GM19023 (cell line): ENCODE results near the gene GSG1.

Experiments used
- ATAC-seq: cut with Tn5 transposase; IDR thresholded peaks from one replicate; pipeline ENCODE4 v1.9.1; 2021; ENCODE audit warnings: mild to moderate bottlenecking, moderate library complexity; ENCODE audit not compliant: unreplicated experiment

GSG1 gene

GRCh38 chr12:13103391-13104033 is at the start of gene GSG1:
GSG1 (minus strand) TSS chr12:13103667; CDS start chr12:13103512, 155 bp downstream.
- ATAC-seq = no peak

- no peak for ATAC-seq
Observed at GRCh38 chr12:13153180-13153579, 49.7 kb upstream of the GSG1 start.

- no peak for ATAC-seq
Observed at GRCh38 chr12:13152756-13153155, 49.3 kb upstream of the GSG1 start.

- ATAC-seq = no peak
Observed at GRCh38 chr12:13152281-13152680, 48.8 kb upstream of the GSG1 start.

- ATAC-seq = no peak
Observed at GRCh38 chr12:13149411-13149810, 45.9 kb upstream of the GSG1 start.

GRCh38 chr12:13148485-13148847 is 45.0 kb upstream of the GSG1 start:
- ATAC-seq = no peak

- ATAC-seq = no peak
Observed at GRCh38 chr12:13147688-13148484, 44.4 kb upstream of the GSG1 start.

- ATAC-seq = no peak
Observed at GRCh38 chr12:13146336-13146938, 43.0 kb upstream of the GSG1 start.

GRCh38 chr12:13144266-13144828 is 40.9 kb upstream of the GSG1 start:
- no peak for ATAC-seq

- ATAC-seq = no peak
Observed at GRCh38 chr12:13142747-13143146, 39.3 kb upstream of the GSG1 start.

GRCh38 chr12:13141686-13142085 is 38.2 kb upstream of the GSG1 start:
- no peak for ATAC-seq

GRCh38 chr12:13135371-13136178 is 32.1 kb upstream of the GSG1 start:
- no peak for ATAC-seq

- no peak for ATAC-seq
Observed at GRCh38 chr12:13133886-13134285, 30.4 kb upstream of the GSG1 start.

- ATAC-seq = no peak
Observed at GRCh38 chr12:13130981-13131380, 27.5 kb upstream of the GSG1 start.

GRCh38 chr12:13128291-13128965 is 25.0 kb upstream of the GSG1 start:
- no peak for ATAC-seq

- ATAC-seq = no peak
Observed at GRCh38 chr12:13127444-13127843, 24.0 kb upstream of the GSG1 start.

- ATAC-seq = no peak
Observed at GRCh38 chr12:13126494-13126893, 23.0 kb upstream of the GSG1 start.

GRCh38 chr12:13125996-13126395 is 22.5 kb upstream of the GSG1 start:
- no peak for ATAC-seq

GRCh38 chr12:13124656-13125505 is 21.4 kb upstream of the GSG1 start:
- ATAC-seq = no peak
